ENCODE measurements around the gene PTK7. TPM values are rescaled to one million over a fixed set of nuclear protein-coding genes. Genes with fewer than 3 reads are reported as not detected.

PTK7 gene
- total RNA-seq, 1 experiment from 2014 or later: 82.3 TPM

GRCh38 chr6:43178951-43179830, 103.1 kb downstream of the PTK7 start:
- no peak for DNase-seq (ENCODE audit: low spot score)

- DNase-seq (ENCODE audit: low spot score): no peak
Observed at GRCh38 chr6:43180058-43180457, 103.9 kb downstream of the PTK7 start.

GRCh38 chr6:43180985-43181384, 104.9 kb downstream of the PTK7 start:
- no peak for DNase-seq (ENCODE audit: low spot score)

- DNase-seq (ENCODE audit: low spot score): no peak
Observed at GRCh38 chr6:43181621-43181941, 105.5 kb downstream of the PTK7 start.

- DNase-seq (ENCODE audit: low spot score): peak; percentile 31
Observed at GRCh38 chr6:43181942-43182860, 106.1 kb downstream of the PTK7 start, which contains the start of gene CUL9. Gene CUL9, plus strand, starts transcription at chr6:43182196. Its CDS starts 2,115 bp downstream, at chr6:43184311.

- no peak for DNase-seq (ENCODE audit: low spot score)
Observed at GRCh38 chr6:43183441-43183840, 107.3 kb downstream of the PTK7 start.

GRCh38 chr6:43184268-43184985, 108.3 kb downstream of the PTK7 start:
- DNase-seq (ENCODE audit: low spot score): no peak

GRCh38 chr6:43185391-43185985, 109.4 kb downstream of the PTK7 start:
- DNase-seq (ENCODE audit: low spot score): no peak

GRCh38 chr6:43186019-43186418, 109.9 kb downstream of the PTK7 start:
- no peak for DNase-seq (ENCODE audit: low spot score)

- no peak for DNase-seq (ENCODE audit: low spot score)
Observed at GRCh38 chr6:43186706-43187105, 110.6 kb downstream of the PTK7 start.

- DNase-seq (ENCODE audit: low spot score): no peak
Observed at GRCh38 chr6:43187821-43188220, 111.7 kb downstream of the PTK7 start.

GRCh38 chr6:43188426-43188825, 112.3 kb downstream of the PTK7 start:
- DNase-seq (ENCODE audit: low spot score): no peak

- no peak for DNase-seq (ENCODE audit: low spot score)
Observed at GRCh38 chr6:43189776-43190304, 113.7 kb downstream of the PTK7 start.

- DNase-seq (ENCODE audit: low spot score): no peak
Observed at GRCh38 chr6:43192911-43193310, 116.8 kb downstream of the PTK7 start.

GRCh38 chr6:43193929-43194328, 117.8 kb downstream of the PTK7 start:
- no peak for DNase-seq (ENCODE audit: low spot score)

GRCh38 chr6:43196337-43196736, 120.2 kb downstream of the PTK7 start:
- DNase-seq (ENCODE audit: low spot score): no peak

- DNase-seq (ENCODE audit: low spot score): no peak
Observed at GRCh38 chr6:43199912-43200311, 123.8 kb downstream of the PTK7 start.

GRCh38 chr6:43200541-43200940, 124.4 kb downstream of the PTK7 start:
- no peak for DNase-seq (ENCODE audit: low spot score)

GRCh38 chr6:43202451-43202850, 126.3 kb downstream of the PTK7 start:
- DNase-seq (ENCODE audit: low spot score): no peak

- DNase-seq (ENCODE audit: low spot score): no peak
Observed at GRCh38 chr6:43203029-43203717, 127.1 kb downstream of the PTK7 start.

- no peak for DNase-seq (ENCODE audit: low spot score)
Observed at GRCh38 chr6:43203718-43204095, 127.6 kb downstream of the PTK7 start.
